HepG2 (cell line): ENCODE results near the gene PITHD1. TPM values are rescaled to one million over a fixed set of nuclear protein-coding genes. Genes with fewer than 3 reads are reported as not detected.
A peak's percentile ranks its signal among the peaks of the same experiment; 100 is the strongest.

Source experiments
- ETS1 ChIP-seq: sonication (generic); formaldehyde crosslinking; IDR thresholded peaks from 2 replicates; pipeline ENCODE4 v1.4.0; 2020; ENCODE audit warnings: missing genetic modification reagents
- HCFC1 ChIP-seq: fragments of 150-350 bp; IDR thresholded peaks from 2 replicates; pipeline ENCODE4 v1.6.1; 2014; ENCODE audit warnings: low read depth, low read length
- HIC2 ChIP-seq: sonication (generic); formaldehyde crosslinking; IDR thresholded peaks from 2 replicates; pipeline ENCODE4 v1.9.0; 2022; ENCODE audit warnings: low read depth, missing genetic modification reagents
- HOXA9 ChIP-seq: sonication (generic); formaldehyde crosslinking; IDR thresholded peaks from 2 replicates; pipeline ENCODE4 v1.8.1; 2022; ENCODE audit warnings: missing genetic modification reagents, mild to moderate bottlenecking, moderate library complexity, borderline replicate concordance
- KLF11 ChIP-seq: IDR thresholded peaks from 2 replicates; pipeline ENCODE4 v1.6.1; 2016; ENCODE audit warnings: missing compliant biosample characterization
- MTA3 ChIP-seq: sonication (generic); formaldehyde crosslinking; IDR thresholded peaks from 2 replicates; pipeline ENCODE4 v1.4.0; 2020; ENCODE audit warnings: missing genetic modification reagents
- MXD1 ChIP-seq: sonication (generic); formaldehyde crosslinking; IDR thresholded peaks from 2 replicates; pipeline ENCODE4 v1.4.0; 2020; ENCODE audit warnings: mild to moderate bottlenecking, missing genetic modification reagents
- NONO ChIP-seq, 2 experiments: fragments of 450-650 bp in 1 of 2; sonication (generic) in 1 of 2; formaldehyde crosslinking in 1 of 2; IDR thresholded peaks in 1 of 2; conservative IDR thresholded peaks in 1 of 2; 2 replicates each; pipeline versions ENCODE4 v1.6.1 to v1.8.0; 2017 to 2022; ENCODE audit warnings: mild to moderate bottlenecking in 1 of 2, missing genetic modification reagents in 1 of 2, moderate library complexity in 1 of 2
- POLR2A ChIP-seq, 2 experiments: IDR thresholded peaks; 2 replicates each; pipeline ENCODE4 v1.6.1; 2011; ENCODE audit warnings: low read depth in 2 of 2, low read length in 2 of 2, mild to moderate bottlenecking in 1 of 2, moderate library complexity in 1 of 2; ENCODE audit not compliant: insufficient read depth in 1 of 2
- RNF219 ChIP-seq: sonication (generic); formaldehyde crosslinking; IDR thresholded peaks from 2 replicates; pipeline ENCODE4 v1.5.0; 2020; ENCODE audit warnings: mild to moderate bottlenecking, missing genetic modification reagents
- TOE1 ChIP-seq: sonication (generic); formaldehyde crosslinking; IDR thresholded peaks from 2 replicates; pipeline ENCODE4 v1.4.0; 2020; ENCODE audit warnings: mild to moderate bottlenecking, missing genetic modification reagents
- ZBTB10 ChIP-seq: sonication (generic); formaldehyde crosslinking; IDR thresholded peaks from 2 replicates; pipeline ENCODE4 v1.4.0; 2020; ENCODE audit warnings: missing genetic modification reagents, borderline replicate concordance
- ZBTB34 ChIP-seq: sonication (generic); formaldehyde crosslinking; IDR thresholded peaks from 2 replicates; pipeline ENCODE4 v1.8.0; 2022; ENCODE audit warnings: mild to moderate bottlenecking, missing genetic modification reagents
- ZNF282 ChIP-seq: fragments of 450-650 bp; IDR thresholded peaks from 2 replicates; pipeline ENCODE4 v1.6.1; 2018; ENCODE audit not compliant: partially characterized antibody
- ZNF576 ChIP-seq: sonication (generic); formaldehyde crosslinking; IDR thresholded peaks from 2 replicates; pipeline ENCODE4 v1.4.0; 2020; ENCODE audit warnings: mild to moderate bottlenecking, missing genetic modification reagents
- ZNF629 ChIP-seq: sonication (generic); formaldehyde crosslinking; conservative IDR thresholded peaks from 2 replicates; pipeline ENCODE4 v1.5.0; 2020; ENCODE audit warnings: missing genetic modification reagents
- ZNF652 ChIP-seq: IDR thresholded peaks from 2 replicates; pipeline ENCODE4 v1.6.1; 2016; ENCODE audit warnings: low read depth, borderline replicate concordance
- ZNF776 ChIP-seq: sonication (generic); formaldehyde crosslinking; IDR thresholded peaks from 2 replicates; pipeline ENCODE4 v1.4.0; 2020; ENCODE audit warnings: mild to moderate bottlenecking, missing genetic modification reagents
- ZSCAN12 ChIP-seq: sonication (generic); formaldehyde crosslinking; IDR thresholded peaks from 2 replicates; pipeline ENCODE4 v1.9.0; 2021; ENCODE audit warnings: mild to moderate bottlenecking, missing genetic modification reagents
- polyA plus RNA-seq, 8 experiments: library from polyadenylated mRNA; depleted of rRNA in 3 of 8; stranded (reverse) in 7 of 8; unstranded in 1 of 8; fragments of >200 nt; fragmentation: Illumina TruSeq in 4 of 8; extraction: Trizol in 4 of 8; gene quantifications; 2 replicates each; pipeline versions ENCODE4 v1.2.1 to v1.2.3, GENCODE V29; 2011 to 2016; ENCODE audit warnings: low read depth in 4 of 8, missing spikeins in 1 of 8, mixed read lengths in 1 of 8; ENCODE audit not compliant: insufficient read depth in 1 of 8
- total RNA-seq, 5 experiments: library from RNA; depleted of rRNA; stranded (reverse); fragments of >200 nt; fragmentation: Illumina TruSeq; extraction: Trizol; gene quantifications; 2 replicates each; pipeline ENCODE4 v1.2.3, GENCODE V29; 2016; ENCODE audit warnings: low read depth in 1 of 5

The PITHD1 gene
- total and polyA plus RNA-seq, 2 of the 13 experiments (the other 11 are each of a cell fraction or from before 2014, with no cell fraction given): 28.0 to 37.3 TPM

GRCh38 chr1:23790696-23791515, 12.7 kb downstream of the PITHD1 start, which contains the start of gene LYPLA2 (continued):
- TF ChIP-seq RNF219 (CRISPR knock-in tag) (no peak), ETS1 (CRISPR knock-in tag) (no peak), ZNF776 (CRISPR knock-in tag) (no peak), KLF11 (CRISPR knock-in tag) (peak; percentile 56; the same call in 1 of the 2 replicates), ZNF652 (CRISPR knock-in tag) (no peak), ZBTB10 (CRISPR knock-in tag) (no peak), ZSCAN12 (CRISPR knock-in tag) (no peak), HIC2 (CRISPR knock-in tag) (peak; percentile 13; the same call in 1 of the 2 replicates), ZNF282 (no peak), HCFC1 (peak; percentile 60; the same call in 1 of the 2 replicates), HOXA9 (CRISPR knock-in tag) (no peak), ZNF629 (no peak), ZNF576 (no peak), MXD1 (no peak), MTA3 (no peak), NONO (IDR thresholded peaks at IDR 0.05) (no peak), NONO (CRISPR knock-in tag; conservative IDR thresholded peaks at IDR 0.05) (no peak; the same call in 1 of the 2 replicates), TOE1 (CRISPR knock-in tag) (no peak), ZBTB34 (no peak), POLR2A (IDR thresholded peaks at IDR 0.05; ENCODE audit: insufficient read depth in 1 of 2, low read depth in 2 of 2, low read length in 2 of 2) (peak in 1 of 2 experiments; percentile 47; a peak in 1 of 4 replicates)
